HG03571 (cell line): ENCODE measurements around the gene HOXA11.

Source experiments
- ATAC-seq: cut with Tn5 transposase; IDR thresholded peaks from one replicate; pipeline ENCODE4 v1.9.1; 2021; ENCODE audit not compliant: unreplicated experiment

HOXA11 gene

DNA sequence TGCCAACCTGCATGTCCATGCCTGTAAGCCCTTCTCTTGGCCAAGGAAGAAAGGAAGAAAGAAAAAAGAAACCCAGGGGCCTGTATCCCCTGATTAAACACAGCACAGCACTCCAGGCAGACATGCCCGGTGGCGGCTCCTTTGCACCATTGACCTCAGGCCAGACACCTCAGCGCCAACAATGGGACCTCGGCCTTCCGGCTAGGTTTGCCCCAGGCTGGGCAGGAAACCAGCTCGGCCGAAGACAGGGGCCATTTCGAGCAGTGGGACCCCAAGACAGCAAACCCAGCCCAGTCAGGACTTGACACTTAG is 13.8 kb downstream of the HOXA11 start:
- ATAC-seq = no peak

DNA sequence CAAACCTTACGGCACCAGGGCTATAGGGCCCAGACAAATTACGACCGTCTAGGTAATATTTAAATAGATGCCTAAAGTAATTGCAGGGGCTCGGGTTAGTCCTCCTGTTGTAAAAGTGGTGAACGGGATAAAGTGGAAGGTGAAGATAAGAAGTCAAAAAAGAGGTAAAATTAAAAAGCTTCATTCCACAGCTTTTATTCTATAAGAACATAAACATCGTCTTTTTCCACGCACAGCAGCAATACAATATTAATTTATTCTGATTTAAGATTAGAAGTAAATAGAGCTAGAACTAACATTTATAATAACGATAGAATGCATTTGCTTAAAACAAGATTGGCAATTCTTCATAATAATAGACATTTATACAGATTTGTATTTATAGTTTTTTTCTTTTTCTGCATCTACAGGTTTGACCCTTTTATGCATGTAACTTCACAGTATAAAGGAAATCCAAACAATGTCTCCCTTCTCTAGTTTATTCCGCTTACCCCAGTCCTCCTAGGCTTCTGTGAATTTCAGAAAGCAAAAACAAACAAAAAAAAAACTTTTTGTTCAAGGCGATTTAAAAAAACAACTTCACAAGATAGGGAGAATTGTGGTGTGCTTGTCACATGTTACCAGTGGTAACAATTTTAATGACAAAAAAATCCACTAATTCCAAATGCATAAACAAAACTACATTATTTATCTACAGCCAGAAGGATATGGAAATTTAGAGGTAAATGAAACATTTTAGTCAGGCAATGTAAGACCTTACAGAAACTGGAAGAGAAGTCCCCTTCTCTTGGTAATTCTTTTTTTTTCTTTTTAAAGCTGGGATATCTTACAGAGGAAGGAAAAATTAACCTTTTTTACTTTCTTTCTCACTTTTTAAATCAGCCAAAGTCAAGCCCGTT is 14.4 kb downstream of the HOXA11 start:
- no peak for ATAC-seq

DNA sequence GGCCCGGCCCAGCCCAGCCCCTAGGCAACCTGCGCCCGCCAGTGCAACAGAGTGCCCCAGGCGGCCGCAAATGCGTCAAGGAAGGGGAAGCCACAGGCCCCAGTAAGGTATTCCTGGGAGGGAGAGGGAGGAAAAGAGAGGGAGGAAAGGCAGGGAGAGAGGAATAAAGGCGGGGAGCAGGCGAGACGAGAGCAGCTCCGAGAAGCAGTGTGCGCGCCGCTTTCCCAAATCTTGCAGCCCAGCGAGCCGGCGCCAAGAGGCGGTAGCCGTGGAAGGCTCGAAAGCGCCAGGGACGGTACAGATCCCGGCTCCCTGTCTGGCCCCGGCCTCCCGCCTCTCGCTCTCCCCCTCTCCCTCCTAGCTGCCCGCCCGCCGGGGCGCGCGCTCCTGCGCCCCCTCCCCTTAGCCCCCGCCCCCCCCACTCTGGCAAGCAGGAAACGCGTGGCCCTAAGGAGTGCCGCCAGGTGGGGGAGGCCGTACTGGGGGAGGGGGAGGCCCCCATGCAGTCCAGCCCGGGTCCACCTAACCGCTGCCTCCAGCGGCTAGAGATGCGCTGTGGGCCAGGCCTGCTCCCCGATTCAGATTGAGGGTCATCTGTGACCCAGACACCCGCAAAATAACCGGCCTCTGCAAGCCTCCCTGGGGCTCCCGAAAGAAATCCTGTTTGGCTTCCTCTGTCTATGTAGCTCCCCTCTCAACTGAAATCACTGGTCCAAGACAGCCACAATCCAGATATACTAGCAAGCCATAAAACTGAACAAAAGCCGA is 15.2 kb downstream of the HOXA11 start:
- ATAC-seq = no peak

DNA sequence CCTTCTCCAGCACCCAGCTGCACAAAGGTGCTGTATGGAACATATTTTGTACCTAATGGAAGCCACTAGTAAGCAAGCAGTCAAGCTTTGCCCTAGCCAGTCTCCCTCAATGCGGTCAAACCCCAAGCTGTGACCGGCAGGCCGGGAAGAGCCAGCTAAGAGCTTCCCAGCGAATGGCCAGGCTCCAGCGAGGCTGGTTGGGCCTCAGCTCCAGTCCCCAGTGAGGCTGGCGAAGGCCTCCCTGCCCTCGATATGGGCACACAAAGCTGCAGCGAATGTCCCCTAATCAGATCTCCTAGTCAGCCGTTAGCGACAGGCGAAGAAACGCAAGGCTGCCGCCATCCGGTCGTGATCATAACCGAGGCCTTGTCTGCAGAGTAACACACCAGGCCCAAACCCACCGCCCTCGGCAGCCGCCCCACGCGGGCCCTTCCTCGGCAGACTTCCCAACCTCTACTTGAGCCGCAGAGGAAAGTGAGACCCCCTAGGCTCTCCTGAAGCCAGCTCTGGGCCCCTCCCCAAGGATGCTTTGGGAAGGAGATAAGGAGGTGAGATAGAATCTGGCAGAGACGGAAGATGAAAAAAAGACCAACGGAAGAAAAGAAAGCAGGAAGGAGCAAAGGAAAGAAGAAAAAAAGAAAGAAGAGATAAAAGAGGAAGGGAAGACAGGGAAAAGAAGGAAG is 16.6 kb downstream of the HOXA11 start:
- no peak for ATAC-seq

DNA sequence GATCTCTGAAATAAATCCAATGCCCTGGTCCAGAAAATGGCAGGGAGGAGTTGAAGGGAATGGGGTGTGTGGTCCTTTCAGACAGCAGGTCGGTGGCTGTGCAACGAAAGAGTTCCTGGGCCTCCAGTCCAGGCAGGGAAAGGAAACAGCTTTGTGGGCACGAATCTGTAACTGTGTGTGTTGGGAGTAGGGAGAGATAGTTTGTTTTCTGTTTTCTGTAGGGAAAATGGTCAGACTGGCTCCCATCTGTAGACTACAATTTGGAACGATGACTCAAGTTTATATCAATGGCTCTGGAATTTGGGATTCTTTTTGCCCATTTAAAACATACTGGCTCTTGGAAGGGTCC is 17.1 kb downstream of the HOXA11 start:
- ATAC-seq = no peak

DNA sequence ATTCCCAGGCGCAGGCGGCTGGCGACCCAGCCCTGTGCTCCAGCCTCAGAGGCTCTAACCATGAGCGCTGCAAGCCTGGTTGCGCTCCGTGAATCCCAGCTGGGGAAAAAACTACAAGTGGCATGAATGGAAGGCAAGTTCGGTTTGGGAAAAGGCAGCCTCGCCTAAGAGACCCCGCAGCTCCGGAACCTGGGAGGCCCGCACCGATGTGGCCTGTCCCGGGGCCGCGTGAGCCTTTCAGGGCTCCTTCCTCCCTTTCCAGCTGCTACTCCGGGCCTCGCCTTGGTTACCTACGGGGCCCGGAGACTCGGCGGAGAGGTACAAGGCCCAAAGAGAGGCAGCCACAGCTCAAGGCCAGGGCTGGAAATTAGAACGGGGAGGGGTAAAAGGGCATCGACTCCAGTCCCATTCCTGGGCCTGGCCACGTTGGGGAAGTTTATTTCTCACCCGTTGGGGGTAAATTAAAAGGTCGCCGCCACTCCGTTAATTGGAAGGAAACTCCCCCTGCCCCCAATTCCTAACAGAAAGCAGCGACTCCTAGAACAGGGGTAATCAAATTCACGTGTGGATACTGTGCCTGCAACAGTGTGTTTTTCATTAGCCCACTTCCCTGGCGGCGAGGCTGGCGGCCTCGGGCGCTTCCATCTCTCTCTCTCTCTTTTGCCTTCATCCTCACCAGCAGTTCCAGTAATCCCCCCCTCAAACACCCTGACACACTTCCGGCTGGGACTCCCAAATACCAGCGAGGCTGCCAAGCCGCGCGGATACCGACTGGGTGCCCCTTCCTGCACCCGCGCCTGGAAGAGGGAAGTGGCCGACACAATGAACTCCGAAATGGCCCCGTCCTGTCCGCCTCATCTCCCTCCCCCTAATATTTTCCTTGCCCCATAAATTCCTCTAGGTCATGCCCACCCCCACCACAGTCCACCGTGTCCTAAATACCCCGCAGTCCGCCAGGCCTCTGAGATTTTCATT is 18.2 kb downstream of the HOXA11 start:
- no peak for ATAC-seq

DNA sequence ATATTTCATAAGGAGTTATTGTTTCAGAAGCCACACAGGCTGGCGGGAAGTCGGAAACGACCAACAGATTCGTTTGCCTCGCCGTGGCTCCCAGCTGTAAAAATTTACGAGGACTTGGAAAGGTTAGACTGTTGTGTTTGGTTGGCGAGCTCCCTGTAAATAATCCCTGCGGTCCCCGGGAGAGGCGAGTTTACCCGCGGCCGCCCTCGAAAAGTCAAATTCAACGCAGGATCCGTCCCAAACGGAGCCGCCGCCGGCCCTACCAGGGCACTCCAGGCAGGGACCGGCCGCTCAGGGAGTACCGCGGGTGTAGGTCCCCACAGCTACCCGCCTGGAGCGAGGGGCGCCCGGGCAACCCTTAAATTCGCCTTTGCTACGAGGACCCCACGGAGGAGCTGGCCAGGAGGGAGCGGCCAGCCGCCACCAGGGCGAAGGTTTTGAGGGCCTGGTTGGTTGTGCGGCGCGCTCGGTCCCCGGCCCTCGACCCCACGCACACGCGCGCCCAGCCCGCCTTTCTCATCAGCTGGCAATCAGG is 19.0 kb downstream of the HOXA11 start:
- ATAC-seq = no peak

DNA sequence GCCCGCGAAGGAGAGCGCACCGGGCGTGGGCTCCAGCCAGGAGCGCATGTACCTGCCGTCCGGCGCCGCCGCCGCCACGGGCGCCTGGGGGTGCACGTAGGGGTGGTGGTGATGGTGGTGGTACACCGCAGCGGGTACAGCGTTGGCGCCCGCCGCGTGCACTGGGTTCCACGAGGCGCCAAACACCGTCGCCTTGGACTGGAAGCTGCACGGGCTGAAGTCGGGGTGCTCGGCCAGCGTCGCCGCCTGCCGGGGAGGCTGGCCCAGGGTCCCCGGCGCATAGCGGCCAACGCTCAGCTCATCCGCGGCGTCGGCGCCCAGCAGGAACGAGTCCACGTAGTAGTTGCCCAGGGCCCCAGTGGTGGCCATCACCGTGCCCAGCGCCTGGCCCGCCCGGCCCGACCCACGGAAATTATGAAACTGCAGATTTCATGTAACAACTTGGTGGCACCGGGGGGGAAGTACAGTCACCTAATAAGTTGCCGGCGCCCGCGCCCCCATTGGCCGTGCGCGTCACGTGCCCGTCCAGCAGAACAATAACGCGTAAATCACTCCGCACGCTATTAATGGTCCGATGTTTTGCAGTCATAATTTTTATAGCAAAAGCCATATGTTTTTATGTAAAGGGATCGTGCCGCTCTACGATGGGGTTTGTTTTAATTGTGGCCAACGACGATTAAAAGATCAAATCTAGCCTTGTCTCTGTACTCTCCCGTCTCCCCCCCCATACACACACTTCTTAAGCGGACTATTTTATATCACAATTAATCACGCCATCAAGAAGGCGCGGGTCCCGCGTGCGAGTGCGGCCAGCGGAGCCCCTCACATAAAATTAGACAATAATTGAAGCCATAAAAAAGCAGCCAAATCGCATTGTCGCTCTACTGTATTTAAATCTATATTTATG is 19.7 kb downstream of the HOXA11 start, which contains the start of gene HOXA9:
Gene HOXA9, minus strand, starts transcription at position 449 of the 907 bp plus-strand sequence. Its CDS starts 80 bp downstream, at position 369.
- no peak for ATAC-seq

DNA sequence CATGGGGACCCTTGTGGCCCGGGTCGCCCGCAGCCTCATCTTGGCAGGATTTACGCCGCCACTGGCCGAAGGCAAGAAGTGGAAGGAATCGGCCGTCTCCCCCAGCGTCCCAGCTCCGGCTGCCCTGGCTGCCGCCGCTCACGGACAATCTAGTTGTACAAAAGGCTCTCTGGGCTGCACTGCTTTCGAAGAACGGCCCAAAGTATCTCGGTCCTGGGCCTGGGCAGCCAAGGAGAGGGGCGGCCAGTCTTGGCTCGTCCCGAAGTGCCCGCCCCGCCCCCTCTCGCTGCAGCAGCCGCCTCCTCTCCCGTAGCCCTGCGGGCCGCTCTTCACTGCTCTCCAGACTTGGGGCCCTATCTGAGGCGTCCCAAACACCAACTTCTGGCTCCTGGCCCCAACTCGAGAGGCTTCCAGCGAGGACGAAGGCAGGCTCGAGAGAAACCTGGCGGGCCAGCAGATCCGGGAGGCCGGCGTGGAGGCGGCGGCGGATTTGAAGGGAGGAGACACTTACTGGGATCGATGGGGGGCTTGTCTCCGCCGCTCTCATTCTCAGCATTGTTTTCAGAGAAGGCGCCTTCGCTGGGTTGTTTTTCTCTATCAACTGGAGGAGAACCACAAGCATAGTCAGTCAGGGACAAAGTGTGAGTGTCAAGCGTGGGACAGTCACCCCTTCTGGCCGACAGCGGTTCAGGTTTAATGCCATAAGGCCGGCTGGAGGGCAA is 20.5 kb downstream of the HOXA11 start:
- no peak for ATAC-seq

DNA sequence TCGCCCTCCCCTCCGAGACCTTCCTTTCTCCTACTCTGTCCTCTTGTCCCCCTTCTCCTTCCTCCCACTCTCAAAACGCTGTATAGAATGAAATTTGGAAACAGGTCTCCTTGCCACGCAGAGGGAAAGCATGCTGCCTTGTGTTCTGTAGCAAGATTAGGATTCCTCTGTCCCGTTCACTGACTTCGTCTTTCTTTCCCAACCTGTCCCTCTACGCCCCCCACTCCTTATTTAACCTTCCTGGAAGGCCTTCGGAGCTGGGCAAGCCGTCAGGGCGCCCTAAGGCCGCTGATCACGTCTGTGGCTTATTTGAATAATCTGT is 21.0 kb downstream of the HOXA11 start:
- ATAC-seq = no peak

DNA sequence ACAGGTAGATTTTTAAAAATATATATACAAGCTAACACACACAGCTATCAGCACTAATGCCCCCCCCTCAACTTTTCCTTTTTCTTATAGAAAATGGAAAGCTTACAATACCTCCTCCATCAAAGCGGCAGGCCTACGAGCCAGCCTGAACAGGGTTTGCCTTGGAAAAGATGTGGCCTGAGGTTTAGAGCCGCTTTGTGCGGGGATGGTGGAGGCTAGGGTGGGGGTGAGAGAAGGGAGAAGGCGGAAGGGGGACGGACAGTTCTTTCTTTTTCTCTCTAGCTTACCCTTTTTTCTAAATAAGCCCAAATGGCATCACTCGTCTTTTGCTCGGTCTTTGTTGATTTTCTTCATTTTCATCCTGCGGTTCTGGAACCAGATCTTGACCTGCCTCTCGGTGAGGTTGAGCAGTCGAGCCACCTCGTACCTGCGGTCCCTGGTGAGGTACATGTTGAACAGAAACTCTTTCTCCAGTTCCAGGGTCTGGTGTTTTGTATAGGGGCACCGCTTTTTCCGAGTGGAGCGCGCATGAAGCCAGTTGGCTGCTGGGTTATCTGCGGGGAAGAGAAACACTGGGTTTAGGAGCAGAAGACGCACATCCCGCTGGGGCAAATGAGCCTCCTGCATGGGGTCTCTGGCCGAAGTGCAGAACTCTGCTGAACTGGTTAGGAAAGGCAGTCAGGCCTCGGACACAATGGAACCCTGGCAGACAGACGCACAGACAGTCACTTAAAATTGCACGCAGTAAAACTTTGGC is 21.6 kb downstream of the HOXA11 start:
- no peak for ATAC-seq

DNA sequence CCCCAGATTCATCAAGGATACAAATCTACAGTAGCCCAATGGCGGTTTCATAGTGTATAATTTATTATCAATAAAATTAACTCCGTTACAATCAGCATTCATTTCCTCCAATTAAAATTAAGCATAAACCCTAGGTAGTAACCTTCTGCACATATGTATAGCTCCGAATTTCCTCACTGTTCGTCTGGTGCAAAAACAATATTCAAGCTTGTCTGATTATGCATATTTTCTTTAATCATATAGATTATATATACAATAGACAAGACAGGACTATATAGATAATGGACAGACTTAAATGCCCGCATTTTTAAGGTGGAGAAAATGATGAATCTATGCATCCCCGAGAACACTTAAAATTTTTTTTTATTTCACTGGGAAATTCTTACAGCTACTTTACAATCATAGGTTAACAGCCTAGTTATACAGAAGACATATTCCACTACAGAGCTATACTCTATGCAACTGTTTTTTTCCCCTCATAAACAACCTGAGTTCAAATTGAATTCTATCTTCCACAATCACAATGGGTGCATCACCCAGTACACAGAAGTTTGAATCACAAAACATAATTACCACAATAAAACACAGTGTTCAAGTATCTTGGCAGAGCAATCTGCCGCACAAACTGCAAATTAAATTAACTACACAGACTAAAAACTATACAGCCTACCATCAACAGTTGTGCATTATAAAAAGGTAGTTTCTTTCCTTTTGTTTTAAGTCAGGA is 22.3 kb downstream of the HOXA11 start:
- ATAC-seq = no peak

DNA sequence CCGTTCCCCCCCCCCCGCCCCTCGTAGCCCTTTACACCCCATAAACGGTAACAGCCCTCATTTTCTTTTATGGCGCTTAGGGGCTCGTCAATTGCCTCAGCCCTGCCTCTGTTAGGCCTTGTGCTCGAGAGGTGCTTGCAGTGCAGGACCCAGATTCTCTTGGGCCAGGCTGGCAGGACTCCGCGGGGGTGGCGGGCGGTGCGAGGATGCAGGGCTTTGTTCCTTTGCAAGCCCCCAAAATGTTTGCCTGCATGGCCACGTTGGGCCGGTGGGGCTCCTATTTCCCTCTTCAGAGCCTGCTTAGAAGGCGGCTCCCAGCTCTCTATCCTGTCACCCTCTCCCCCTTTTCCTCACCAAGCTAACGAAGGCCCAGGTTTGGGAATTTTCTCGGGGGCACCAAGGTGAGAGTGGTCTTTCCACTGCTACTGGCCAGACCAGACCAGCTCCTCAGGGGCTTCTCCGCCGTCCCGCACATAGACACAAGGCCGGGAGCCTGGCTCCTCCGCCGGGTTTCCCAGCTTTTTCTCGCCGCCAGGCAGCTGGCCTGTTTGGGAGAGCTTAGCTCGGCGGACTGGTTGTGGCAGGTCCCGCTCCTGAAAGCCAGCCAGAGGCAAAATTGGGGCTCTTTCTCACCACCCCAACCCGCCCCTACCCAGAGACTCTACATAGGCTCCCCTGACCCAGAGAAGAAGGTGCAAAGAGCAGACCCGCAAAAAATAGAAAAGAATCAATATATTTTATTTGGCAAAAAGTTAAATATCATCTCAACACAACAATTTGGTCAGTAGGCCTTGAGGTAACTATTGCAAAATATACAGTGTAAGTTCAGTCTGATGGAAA is 23.1 kb downstream of the HOXA11 start:
- ATAC-seq = no peak

DNA sequence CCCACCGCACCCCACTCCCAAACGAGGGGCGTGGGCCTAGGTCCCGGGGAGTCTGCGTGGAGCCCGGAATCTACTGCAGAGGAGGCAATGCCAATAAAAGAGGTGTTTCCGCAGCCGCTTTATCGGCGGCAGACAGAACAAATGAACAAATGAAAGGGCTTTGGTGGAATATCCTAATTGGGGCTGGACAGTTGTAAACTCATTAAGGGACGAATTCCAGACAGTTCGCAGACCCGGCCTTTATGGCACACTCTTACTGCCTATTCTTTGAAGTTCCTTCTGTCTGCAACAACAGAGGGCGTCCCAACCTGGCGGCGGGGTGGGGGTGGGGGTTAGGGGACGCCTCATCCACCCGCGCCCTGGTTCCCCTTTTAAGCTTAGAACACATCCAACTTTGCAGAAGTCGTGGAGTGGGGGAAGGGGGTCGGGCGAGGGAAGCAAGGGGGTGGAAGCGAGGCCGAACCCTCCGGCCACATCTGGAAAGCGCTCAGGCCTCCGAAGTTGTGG is 23.8 kb downstream of the HOXA11 start:
- ATAC-seq = no peak

DNA sequence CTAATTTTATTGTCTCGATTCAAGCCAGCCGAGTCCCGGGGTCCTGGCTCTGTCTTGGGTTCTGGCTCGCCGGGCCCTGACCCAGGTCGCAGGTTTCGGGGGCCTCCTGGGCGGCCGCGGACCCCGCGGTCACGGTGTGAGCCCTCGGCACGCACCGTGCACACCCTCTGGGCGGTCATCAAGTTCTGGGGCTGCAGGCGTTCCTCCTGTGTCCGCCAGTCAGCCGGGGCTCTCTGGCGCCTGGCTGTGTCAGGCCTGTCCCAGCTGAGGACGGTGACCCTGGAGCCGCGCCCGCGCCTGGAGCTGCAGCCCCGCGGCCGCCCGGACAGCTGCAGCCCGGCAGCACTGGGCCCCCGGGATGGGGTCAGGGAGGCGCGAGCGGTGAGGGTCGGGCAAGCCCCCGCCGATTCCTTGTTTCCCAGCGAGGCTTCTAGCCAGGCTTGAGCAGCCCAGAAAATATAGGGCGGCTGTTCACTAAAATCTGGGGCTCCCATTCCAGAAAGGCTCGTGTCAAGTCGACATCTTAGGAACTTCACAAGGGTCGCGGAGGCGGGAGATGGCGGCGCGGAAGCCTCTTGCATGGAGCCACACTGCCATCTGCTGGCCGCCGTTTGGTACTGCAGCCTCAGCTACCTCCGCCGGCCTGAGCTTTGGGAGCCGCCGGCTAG is 24.4 kb downstream of the HOXA11 start:
- peak; percentile 65 for ATAC-seq

DNA sequence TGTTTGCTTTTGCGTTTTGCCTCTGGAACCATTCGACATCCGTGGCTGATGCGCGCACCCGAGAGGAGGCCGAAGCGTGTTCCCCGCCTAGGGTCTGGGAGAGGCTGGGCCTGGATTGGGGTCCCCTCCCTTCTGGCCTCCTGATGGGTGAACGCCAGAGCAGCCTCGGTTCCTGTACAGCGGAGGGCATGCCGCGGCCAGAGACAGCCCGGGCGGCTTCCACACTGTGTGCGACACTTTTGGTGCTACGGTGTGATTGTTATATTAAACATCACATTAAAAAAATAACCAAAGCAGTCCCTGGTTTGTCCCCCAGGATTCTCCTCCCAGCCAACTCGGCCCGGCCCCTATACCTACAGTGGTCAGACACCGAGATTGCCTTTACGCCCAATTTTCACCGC is 24.9 kb downstream of the HOXA11 start:
- ATAC-seq = no peak
